Sciatic nerve (tissue), 2 donors: ENCODE measurements around the gene SERINC4. TPM values are rescaled to one million over a fixed set of nuclear protein-coding genes. Genes with fewer than 3 reads are reported as not detected.
"Not testable (repeated sequence)": the region's sequence is repeated elsewhere in the genome, so short reads cannot be mapped to it uniquely, and the experiment has no call there.

Experiments
- ATAC-seq: fragments of 200-7000 bp; cut with Tn5 transposase; one replicate; pipeline ENCODE4 v1.9.1; 2020; ENCODE audit warnings: mild to moderate bottlenecking, moderate library complexity
- DNase-seq: peaks from one replicate; pipeline ENCODE4 v3.0.0-alpha.2; 2020; ENCODE audit warnings: low spot score
- intact Hi-C: fragments of 100-400 bp; cut with DNase I; formaldehyde crosslinking; loops from one replicate; pipeline ENCODE4 v1.14.2; 2022
- total RNA-seq: library from RNA; stranded (reverse); fragmentation: NEBNext Ultra II Directional; extraction: Animal tissue kit (Norgen Biotek cat#: 25700); gene quantifications from one replicate; pipeline ENCODE4 v1.2.1, GENCODE V29; 2021
- donor health status: DM: no; HTN: no; CAD: no.
- donor health status: DM: no; HTN: no; CAD: no.

Gene SERINC4
- total RNA-seq, result 0.31 TPM

- intact Hi-C loops, result no loop called here
- peak; percentile 18 for ATAC-seq
- no peak for DNase-seq
Observed at GRCh38 chr15:43799945-43800285, at the start of gene SERINC4. TSS of gene SERINC4 (minus strand) at chr15:43800220. CDS start at chr15:43799986, 234 bp downstream.

GRCh38 chr15:43845421-43845820, 45.4 kb upstream of the SERINC4 start:
- ATAC-seq (no peak), DNase-seq (no peak)
- intact Hi-C loops, result no loop called here

GRCh38 chr15:43832485-43832884, 32.5 kb upstream of the SERINC4 start:
- intact Hi-C loops, ATAC-seq, DNase-seq: not testable (repeated sequence)

- intact Hi-C loops, ATAC-seq, DNase-seq: not testable (repeated sequence)
Observed at GRCh38 chr15:43831519-43832052, 31.6 kb upstream of the SERINC4 start.

GRCh38 chr15:43830691-43831275, 30.8 kb upstream of the SERINC4 start:
- DNase-seq, ATAC-seq, intact Hi-C loops: not testable (repeated sequence)

DNA sequence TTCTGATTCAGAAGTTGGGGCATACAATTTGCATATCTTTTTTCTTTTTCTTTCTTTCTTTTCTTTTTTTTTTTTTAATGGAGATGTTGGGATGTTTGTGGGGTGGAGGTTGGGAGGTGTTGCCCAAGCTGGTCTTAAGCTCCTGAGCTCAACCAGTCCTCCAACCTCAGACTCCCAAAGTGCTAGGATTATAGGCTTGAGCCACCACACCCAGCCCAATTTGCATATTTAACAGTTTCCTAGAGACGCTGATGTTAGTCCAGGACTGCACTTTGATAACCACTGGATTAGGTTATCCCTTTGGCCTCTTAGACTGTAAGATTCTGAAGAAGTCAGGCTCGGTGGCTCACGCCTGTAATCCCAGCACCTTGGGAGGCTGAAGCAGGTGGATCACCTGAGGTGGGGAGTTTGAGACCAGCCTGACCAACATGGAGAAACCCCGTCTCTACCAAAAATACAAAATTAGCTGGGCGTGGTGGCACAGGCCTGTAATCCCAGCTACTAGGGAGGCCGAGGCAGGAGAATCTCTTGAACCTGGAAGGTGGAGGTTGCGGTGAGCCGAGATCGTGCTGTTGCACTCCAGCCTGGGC, 30.0 kb upstream of the SERINC4 start:
- intact Hi-C loops, DNase-seq, ATAC-seq: not testable (repeated sequence)

DNA sequence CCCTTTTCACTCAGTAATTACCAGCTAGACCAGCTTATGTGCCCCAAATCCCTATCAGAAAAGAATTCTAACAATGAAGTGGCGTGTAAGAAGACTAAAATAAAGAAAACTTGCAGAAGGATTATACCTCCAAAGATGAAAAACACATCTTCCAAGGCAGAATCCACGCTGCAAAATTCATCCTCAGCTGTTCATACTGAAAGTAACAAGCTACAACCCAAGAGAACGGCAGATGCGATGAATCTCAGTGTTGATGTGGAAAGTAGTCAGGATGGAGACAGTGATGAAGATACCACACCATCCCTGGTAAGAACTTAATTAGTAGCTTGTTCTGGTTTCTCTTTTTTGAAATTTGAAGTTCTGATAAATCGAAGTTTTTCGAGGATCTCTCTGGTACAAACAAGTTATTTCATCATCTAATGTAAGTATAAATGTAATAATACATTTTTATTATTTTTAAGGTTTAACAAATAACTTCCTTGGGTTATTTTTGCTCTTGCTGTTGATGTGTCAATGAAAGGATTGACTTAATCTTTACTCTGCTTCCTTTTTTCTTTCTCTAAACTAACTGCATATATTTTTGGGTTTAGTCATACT, 28.1 kb upstream of the SERINC4 start:
- intact Hi-C loops, result no loop called here
- DNase-seq (no peak), ATAC-seq (no peak)

- ATAC-seq (peak; percentile 89), DNase-seq (peak; percentile 89)
- intact Hi-C loops, result no loop called here
Observed at GRCh38 chr15:43826508-43827341, 26.7 kb upstream of the SERINC4 start, which contains the start of gene WDR76. TSS of gene WDR76 (plus strand) at chr15:43827002. CDS start at chr15:43827033, 31 bp downstream.

DNA sequence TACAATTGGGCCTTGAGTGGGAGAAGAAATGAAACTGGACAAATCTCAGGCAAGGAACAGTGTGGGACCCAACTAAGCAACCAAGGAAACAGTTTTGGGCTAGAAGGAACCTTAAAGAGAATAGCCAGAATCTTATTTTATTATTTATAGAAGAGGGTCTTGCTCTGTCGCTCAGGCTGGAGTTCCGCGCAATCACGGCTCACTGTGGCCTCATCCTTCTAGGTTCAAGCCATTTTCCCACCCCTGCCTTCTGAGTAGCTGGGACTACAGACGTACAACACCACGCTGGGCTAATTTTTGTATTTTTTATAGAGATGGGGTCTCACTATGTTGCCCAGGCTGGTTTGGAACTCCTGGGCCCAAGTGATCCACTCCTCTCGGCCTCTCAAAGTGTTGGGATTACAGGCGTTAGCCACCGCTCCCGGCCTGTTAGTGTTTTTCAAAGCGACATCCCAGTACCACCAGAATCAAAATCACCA, 26.0 kb upstream of the SERINC4 start:
- ATAC-seq, result no peak
- no peak for DNase-seq
- intact Hi-C loops, result no loop called here

DNA sequence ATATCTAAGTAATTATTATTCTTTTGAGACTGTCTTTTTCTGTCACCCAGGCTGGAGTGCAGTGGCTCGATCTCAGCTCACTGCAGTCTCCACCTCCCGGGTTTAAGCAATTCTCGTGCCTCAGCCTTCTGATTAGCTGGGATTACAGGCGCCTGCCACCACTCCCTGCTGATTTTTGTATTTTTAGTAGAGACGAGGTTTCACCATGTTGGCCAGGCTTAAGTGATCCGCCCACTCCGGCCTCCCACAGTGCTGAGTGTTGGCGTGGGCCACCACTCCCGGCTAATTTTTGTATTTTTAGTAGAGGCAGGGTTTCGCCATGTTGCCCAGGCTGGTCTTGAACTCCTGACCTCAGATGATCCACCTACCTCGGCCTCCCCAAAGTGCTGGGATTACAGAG, 25.3 kb upstream of the SERINC4 start:
- ATAC-seq, intact Hi-C loops: not testable (repeated sequence)

GRCh38 chr15:43824302-43825246, 24.6 kb upstream of the SERINC4 start, which contains the start of gene MFAP1:
TSS of gene MFAP1 (minus strand) at chr15:43824690. CDS start at chr15:43824569, 121 bp downstream.
- ATAC-seq, result peak; percentile 97
- intact Hi-C loops, result no loop called here
- DNase-seq, result peak; percentile 96

More for the DNA sequence above, 25.3 kb upstream of the SERINC4 start:
- DNase-seq, result not testable (repeated sequence)

DNA sequence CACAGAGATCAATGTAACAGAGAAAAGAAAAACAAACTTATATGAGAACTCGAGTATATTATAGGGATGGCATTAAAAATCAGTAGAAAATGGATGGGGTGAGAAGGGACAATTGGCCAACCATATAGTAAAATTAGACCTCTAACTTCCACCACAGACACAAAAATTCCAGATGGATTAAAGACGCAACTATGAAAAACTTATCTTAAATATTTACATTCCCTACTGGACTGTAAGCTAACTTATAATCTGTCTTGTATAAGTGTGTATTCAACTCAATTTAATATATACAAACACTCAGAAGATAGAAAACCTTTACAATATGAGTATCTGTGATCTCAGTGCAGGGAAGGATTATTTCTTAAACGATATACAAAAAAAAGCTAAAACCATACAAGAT, 21.5 kb upstream of the SERINC4 start:
- DNase-seq, result no peak
- no peak for ATAC-seq
- intact Hi-C loops, result no loop called here

- DNase-seq, ATAC-seq, intact Hi-C loops: not testable (repeated sequence)
Observed at GRCh38 chr15:43815064-43815463, 15.0 kb upstream of the SERINC4 start.

DNA sequence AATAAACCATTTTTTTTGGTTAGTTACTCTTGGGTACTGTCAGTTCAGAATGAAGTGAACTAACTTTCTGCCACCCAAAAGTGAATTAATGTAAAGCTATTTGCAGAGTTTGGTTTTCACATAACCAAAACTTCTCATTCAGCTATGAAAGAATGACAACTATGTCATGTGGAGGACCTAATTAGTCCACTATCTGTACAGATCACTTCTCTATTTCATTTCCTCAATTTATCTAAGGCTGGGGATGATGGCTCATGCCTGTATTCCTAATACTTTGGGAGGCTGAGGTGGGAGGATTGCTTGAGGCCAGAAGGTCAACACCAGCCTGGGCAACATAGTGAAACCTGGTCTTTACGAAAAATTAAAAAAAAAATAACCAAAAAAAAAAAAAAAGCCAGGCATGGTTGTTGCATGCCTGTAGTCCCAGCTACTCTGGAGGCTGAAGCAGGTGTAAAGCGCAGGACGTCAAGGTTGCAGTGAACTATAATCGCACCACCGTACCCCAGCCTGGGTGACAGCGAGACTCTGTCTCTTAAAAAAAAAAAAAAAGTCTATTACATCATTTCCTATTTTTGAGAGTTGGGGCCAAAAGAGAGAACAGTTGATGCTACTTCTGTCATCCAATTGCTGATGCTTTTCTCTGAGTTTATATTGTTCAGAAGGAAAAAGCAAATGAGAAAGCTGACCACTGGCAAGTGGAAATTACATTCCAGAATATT, 9.1 kb upstream of the SERINC4 start:
- DNase-seq (no peak), ATAC-seq (no peak)
- intact Hi-C loops, result no loop called here

GRCh38 chr15:43808435-43808950, 8.5 kb upstream of the SERINC4 start:
- DNase-seq, result no peak
- intact Hi-C loops, result no loop called here
- ATAC-seq, result no peak

- intact Hi-C loops, ATAC-seq, DNase-seq: not testable (repeated sequence)
Observed at GRCh38 chr15:43802676-43803075, 2.7 kb upstream of the SERINC4 start.
